Smooth muscle cell (in vitro differentiated cells): ENCODE results near the gene C10orf90. TPM values are rescaled to one million over a fixed set of nuclear protein-coding genes. Genes with fewer than 3 reads are reported as not detected.

Experiments
- DNase-seq: peaks from one replicate; lab custom pipeline; 2025; ENCODE audit not compliant: unreplicated experiment; lab: John Stamatoyannopoulos, UW
- H2AFZ ChIP-seq: fragments of 200-600 bp; sonication (generic); 2 replicates; pipeline ENCODE4 v1.6.0; 2016; ENCODE audit warnings: antibody characterized with exemption, low read depth, mild to moderate bottlenecking
- H3F3A ChIP-seq: fragments of 200-600 bp; sonication (generic); 2 replicates; pipeline ENCODE4 v1.6.0; 2017; ENCODE audit warnings: antibody characterized with exemption, low read depth
- H3K27ac ChIP-seq: fragments of 200-600 bp; sonication (generic); 2 replicates; pipeline ENCODE4 v1.5.1; 2016; ENCODE audit warnings: low read depth, mild to moderate bottlenecking
- H3K27me3 ChIP-seq: fragments of 200-600 bp; sonication (generic); 2 replicates; pipeline ENCODE4 v1.6.1; 2016; ENCODE audit warnings: low read depth, mild to moderate bottlenecking
- H3K36me3 ChIP-seq: fragments of 200-600 bp; sonication (generic); 2 replicates; pipeline ENCODE4 v1.5.1; 2016; ENCODE audit warnings: low read depth
- H3K4me1 ChIP-seq: fragments of 200-600 bp; sonication (generic); 2 replicates; pipeline ENCODE4 v1.5.1; 2016; ENCODE audit warnings: low read depth
- H3K4me2 ChIP-seq: fragments of 200-600 bp; sonication (generic); 2 replicates; pipeline ENCODE4 v1.6.0; 2016; ENCODE audit warnings: mild to moderate bottlenecking
- H3K4me3 ChIP-seq: fragments of 200-600 bp; sonication (generic); 2 replicates; pipeline ENCODE4 v1.5.1; 2016; ENCODE audit warnings: mild to moderate bottlenecking
- H3K79me2 ChIP-seq: fragments of 200-600 bp; sonication (generic); 2 replicates; pipeline ENCODE4 v1.6.0; 2016; ENCODE audit warnings: low read depth, mild to moderate bottlenecking
- H3K9ac ChIP-seq: fragments of 200-600 bp; sonication (generic); 2 replicates; pipeline ENCODE4 v1.6.0; 2016; ENCODE audit warnings: low read depth
- H3K9me3 ChIP-seq: fragments of 200-600 bp; sonication (generic); replicated peaks from 2 replicates; pipeline ENCODE4 v1.5.1; 2016; ENCODE audit warnings: low read depth
- H4K20me1 ChIP-seq: fragments of 200-600 bp; sonication (generic); 2 replicates; pipeline ENCODE4 v1.6.0; 2016; ENCODE audit warnings: low read depth
- CTCF ChIP-seq: fragments of 200-600 bp; sonication (generic); IDR thresholded peaks from 2 replicates; pipeline ENCODE4 v1.5.1; 2017; ENCODE audit warnings: borderline replicate concordance, mild to moderate bottlenecking, antibody characterized with exemption; ENCODE audit not compliant: insufficient read depth, poor library complexity, severe bottlenecking
- WGBS: methylation state at CpG from one replicate; pipeline ENCODE4 v1.1.7; 2016; ENCODE audit warnings: low lambda C conversion rate; 5-methylcytosine and 5-hydroxymethylcytosine counted together
- polyA plus RNA-seq: library from polyadenylated mRNA; unstranded; fragments of >200 nt; fragmentation: Nextera tagmentation; extraction: Ambion mirVana; gene quantifications from 2 replicates; pipeline ENCODE4 v1.2.1, GENCODE V29; 2016
- total RNA-seq: library from RNA; depleted of rRNA; stranded (reverse); fragments of >200 nt; gene quantifications from 2 replicates; pipeline ENCODE4 v1.2.3, GENCODE V29; 2014

C10orf90 gene
- total and polyA plus RNA-seq, 2 experiments from 2014 or later, result 0.10 to 1.8 TPM

- no peaks in the 10 kb centered on the region for H3K4me1 ChIP-seq
- no peaks in the 10 kb centered on the region for H3K9me3 ChIP-seq
- no peak for TF ChIP-seq CTCF
- H4K20me1 ChIP-seq, result no peaks in the 10 kb centered on the region
- H3K4me2 ChIP-seq, result no peak overlapping the region
- H3K9ac ChIP-seq, result no peak overlapping the region
- 87% methylated on average over 4 of the region's 4 CpGs for WGBS
- no peak overlapping the region for H2AFZ ChIP-seq
- no peak for DNase-seq
- H3K27me3 ChIP-seq, result no peaks in the 10 kb centered on the region
- H3K36me3 ChIP-seq, result no peaks in the 10 kb centered on the region
- H3F3A ChIP-seq, result no peaks in the 10 kb centered on the region
- no peak overlapping the region for H3K27ac ChIP-seq
- no peaks in the 10 kb centered on the region for H3K79me2 ChIP-seq
- H3K4me3 ChIP-seq, result no peak overlapping the region
Observed at GRCh38 chr10:126429275-126429674, 241.2 kb downstream of the C10orf90 start.

GRCh38 chr10:126425489-126426065, 244.9 kb downstream of the C10orf90 start:
- Histone ChIP-seq H3K4me3 (no peak overlapping the region), H3K36me3 (no peaks in the 10 kb centered on the region), H3K4me1 (peaks cover 3% of the 10 kb centered on the region), H3K4me2 (no peak overlapping the region), H3K9ac (no peak overlapping the region), H3K9me3 (peaks cover 3% of the 10 kb centered on the region), H4K20me1 (no peaks in the 10 kb centered on the region), H3K27me3 (no peaks in the 10 kb centered on the region), H3K79me2 (no peaks in the 10 kb centered on the region), H2AFZ (no peak overlapping the region), H3F3A (no peaks in the 10 kb centered on the region), H3K27ac (no peak overlapping the region)
- 84% methylated on average over 8 of the region's 8 CpGs for WGBS
- no peak for DNase-seq
- TF ChIP-seq CTCF, result no peak

GRCh38 chr10:126425032-126425431, 245.5 kb downstream of the C10orf90 start:
- no peak for TF ChIP-seq CTCF
- Histone ChIP-seq H3K4me3 (no peak overlapping the region), H3K27me3 (no peaks in the 10 kb centered on the region), H3F3A (no peaks in the 10 kb centered on the region), H2AFZ (no peak overlapping the region), H3K9me3 (peaks cover 3% of the 10 kb centered on the region), H3K36me3 (no peaks in the 10 kb centered on the region), H3K9ac (no peak overlapping the region), H3K27ac (no peak overlapping the region), H3K4me2 (no peak overlapping the region), H4K20me1 (no peaks in the 10 kb centered on the region), H3K4me1 (peaks cover 3% of the 10 kb centered on the region), H3K79me2 (no peaks in the 10 kb centered on the region)
- 88% methylated on average over 5 of the region's 5 CpGs for WGBS
- no peak for DNase-seq
